Neural crest cell (in vitro differentiated cells): Measurements from ENCODE around the gene ATR. TPM values are rescaled to one million over a fixed set of nuclear protein-coding genes. Genes with fewer than 3 reads are reported as not detected.

Experiments
- DNase-seq: peaks from one replicate; pipeline ENCODE4 v3.0.0; 2021; ENCODE audit warnings: low read depth, mixed read lengths, low spot score
- H3K27ac Mint-ChIP-seq: one replicate; pipeline ENCODE4 v1.8.0; 2021; ENCODE audit warnings: mild to moderate bottlenecking, mixed read lengths; ENCODE audit not compliant: unreplicated experiment
- H3K27me3 Mint-ChIP-seq: 2 replicates; pipeline ENCODE4 v1.8.0; 2021; ENCODE audit warnings: low read depth, mild to moderate bottlenecking, mixed read lengths
- H3K36me3 Mint-ChIP-seq: 2 replicates; pipeline ENCODE4 v1.8.0; 2021; ENCODE audit warnings: low read depth, mild to moderate bottlenecking, mixed read lengths
- H3K4me1 Mint-ChIP-seq: 2 replicates; pipeline ENCODE4 v1.8.0; 2021; ENCODE audit warnings: mixed read lengths
- H3K4me3 Mint-ChIP-seq: one replicate; pipeline ENCODE4 v1.8.0; 2021; ENCODE audit warnings: mild to moderate bottlenecking, mixed read lengths
- H3K9me3 Mint-ChIP-seq: 2 replicates; pipeline ENCODE4 v1.8.0; 2021; ENCODE audit warnings: mixed read lengths
- total RNA-seq: library from RNA; stranded (reverse); gene quantifications from 2 replicates; pipeline ENCODE4 v1.2.1, GENCODE V29; 2021
- TF ChIP-seq, protein P1 (sequence below): fragments of 200-600 bp; sonication (generic); conservative IDR thresholded peaks from 2 replicates; pipeline ENCODE4 v1.5.0; 2021; ENCODE audit warnings: antibody characterized with exemption, mild to moderate bottlenecking

Gene ATR
- total RNA-seq, 1 donor from 2014 or later: 23.3 TPM

DNA sequence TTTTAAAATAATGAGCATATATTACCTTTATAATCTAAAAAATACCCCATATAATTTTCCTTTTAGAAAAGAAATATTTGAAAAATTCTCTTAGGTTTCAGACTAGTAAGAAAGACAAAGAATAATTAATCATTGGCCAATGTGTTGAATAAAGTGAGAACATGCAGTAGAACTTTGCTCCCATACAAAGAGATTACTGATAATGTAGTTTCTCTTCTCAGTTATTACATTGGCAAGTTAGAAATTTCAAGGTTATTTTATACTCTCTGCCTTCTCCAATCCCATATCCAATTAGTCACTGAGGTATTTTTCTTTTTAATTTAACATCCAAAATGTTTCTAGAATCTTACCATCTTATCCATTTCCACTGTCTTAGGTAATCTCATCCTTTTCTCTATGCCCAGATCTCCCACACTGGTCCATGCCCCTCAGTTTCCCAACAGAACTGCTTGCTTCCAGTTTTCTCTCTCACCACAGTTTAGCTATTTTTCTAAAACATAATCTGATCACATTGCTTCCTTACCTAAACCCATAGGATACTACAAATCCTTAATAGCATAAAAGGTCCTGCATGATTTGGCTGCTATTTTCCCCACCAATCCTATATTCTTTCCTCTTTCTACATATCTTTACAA lies 141.5 kb downstream of the ATR start:
- Mint-ChIP-seq H3K4me3 (no peak overlapping the region), H3K36me3 (peaks cover 9% of the 10 kb centered on the region), H3K9me3 (no peaks in the 10 kb centered on the region), H3K27me3 (no peaks in the 10 kb centered on the region), H3K4me1 (no peaks in the 10 kb centered on the region), H3K27ac (no peak overlapping the region)
- no peak for DNase-seq
- TF ChIP-seq, protein P1, sequence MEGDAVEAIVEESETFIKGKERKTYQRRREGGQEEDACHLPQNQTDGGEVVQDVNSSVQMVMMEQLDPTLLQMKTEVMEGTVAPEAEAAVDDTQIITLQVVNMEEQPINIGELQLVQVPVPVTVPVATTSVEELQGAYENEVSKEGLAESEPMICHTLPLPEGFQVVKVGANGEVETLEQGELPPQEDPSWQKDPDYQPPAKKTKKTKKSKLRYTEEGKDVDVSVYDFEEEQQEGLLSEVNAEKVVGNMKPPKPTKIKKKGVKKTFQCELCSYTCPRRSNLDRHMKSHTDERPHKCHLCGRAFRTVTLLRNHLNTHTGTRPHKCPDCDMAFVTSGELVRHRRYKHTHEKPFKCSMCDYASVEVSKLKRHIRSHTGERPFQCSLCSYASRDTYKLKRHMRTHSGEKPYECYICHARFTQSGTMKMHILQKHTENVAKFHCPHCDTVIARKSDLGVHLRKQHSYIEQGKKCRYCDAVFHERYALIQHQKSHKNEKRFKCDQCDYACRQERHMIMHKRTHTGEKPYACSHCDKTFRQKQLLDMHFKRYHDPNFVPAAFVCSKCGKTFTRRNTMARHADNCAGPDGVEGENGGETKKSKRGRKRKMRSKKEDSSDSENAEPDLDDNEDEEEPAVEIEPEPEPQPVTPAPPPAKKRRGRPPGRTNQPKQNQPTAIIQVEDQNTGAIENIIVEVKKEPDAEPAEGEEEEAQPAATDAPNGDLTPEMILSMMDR: no peak

DNA sequence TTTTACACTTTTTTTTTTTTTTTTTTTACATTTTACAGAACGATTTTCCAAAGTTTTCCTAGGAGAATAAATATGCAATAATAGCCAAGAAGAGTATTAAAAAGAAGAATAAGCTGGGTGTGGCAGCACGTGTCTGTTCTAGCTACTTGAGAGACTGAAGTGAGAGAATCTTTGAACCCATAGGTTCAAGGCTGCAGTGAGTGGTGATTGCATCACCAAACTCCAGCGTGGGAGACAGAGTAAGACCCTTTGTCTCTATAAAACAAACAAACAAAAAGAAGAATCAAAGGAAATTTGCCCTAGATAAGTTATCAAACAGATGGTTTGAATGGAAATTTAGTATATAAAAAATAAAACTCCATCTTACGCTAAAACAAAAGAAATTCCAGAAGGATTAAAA lies 144.0 kb downstream of the ATR start:
- Mint-ChIP-seq H3K27me3 (no peaks in the 10 kb centered on the region), H3K4me1 (no peaks in the 10 kb centered on the region), H3K27ac (no peak overlapping the region), H3K4me3 (no peak overlapping the region), H3K36me3 (peaks cover 16% of the 10 kb centered on the region), H3K9me3 (no peaks in the 10 kb centered on the region)
- DNase-seq: no peak
- TF ChIP-seq, protein P1: no peak

DNA sequence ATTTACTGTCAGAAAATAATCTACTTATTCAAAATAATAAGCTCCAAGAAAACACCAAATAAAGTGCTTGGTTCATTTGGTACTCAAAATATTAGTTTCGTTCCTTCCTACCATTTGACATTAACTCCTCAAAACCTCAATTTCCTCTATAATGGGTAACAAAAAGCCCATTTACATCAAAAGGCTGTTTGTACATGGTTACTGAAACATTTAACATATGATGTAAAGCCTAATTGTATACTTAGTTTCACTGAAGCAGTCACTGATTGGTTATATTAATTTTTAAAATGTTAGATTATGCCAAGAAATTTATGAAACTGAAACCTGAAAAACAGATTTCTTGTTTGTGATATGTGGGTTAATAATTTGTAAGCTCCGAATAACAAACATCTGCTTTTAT lies 145.4 kb downstream of the ATR start:
- DNase-seq: no peak
- no peak overlapping the region for H3K27ac Mint-ChIP-seq
- no peaks in the 10 kb centered on the region for H3K27me3 Mint-ChIP-seq
- H3K4me1 Mint-ChIP-seq: no peaks in the 10 kb centered on the region
- TF ChIP-seq, protein P1: no peak
- H3K9me3 Mint-ChIP-seq: no peaks in the 10 kb centered on the region
- H3K4me3 Mint-ChIP-seq: no peak overlapping the region
- peaks cover 21% of the 10 kb centered on the region for H3K36me3 Mint-ChIP-seq

- H3K36me3 Mint-ChIP-seq: peaks cover 17% of the 10 kb centered on the region
- TF ChIP-seq, protein P1: no peak
- H3K4me3 Mint-ChIP-seq: no peak overlapping the region
- no peaks in the 10 kb centered on the region for H3K27me3 Mint-ChIP-seq
- no peaks in the 10 kb centered on the region for H3K9me3 Mint-ChIP-seq
- no peaks in the 10 kb centered on the region for H3K4me1 Mint-ChIP-seq
- no peak overlapping the region for H3K27ac Mint-ChIP-seq
- no peak for DNase-seq
Measured at GRCh38 chr3:142429582-142429981, 149.0 kb downstream of the ATR start.

DNA sequence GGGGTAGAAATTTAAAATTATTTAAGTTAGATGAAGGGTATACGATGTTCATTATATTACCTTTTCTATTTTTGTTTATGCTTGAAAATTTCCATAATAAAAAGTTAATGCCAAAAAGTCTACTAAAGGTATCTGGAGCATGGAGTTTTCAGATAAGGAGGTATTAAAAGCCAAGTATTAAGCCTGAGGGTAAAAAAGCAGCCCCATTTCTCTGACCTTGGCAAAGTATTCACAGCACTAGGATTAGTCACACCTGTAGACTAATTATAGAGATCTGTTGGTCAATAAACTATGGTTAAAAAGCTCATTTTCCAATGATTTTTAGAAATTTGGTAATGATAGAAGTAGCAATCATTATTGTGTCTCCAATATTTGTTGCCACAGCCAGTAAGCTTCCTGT lies 153.8 kb downstream of the ATR start:
- TF ChIP-seq, protein P1: no peak
- Mint-ChIP-seq H3K36me3 (peaks cover 8% of the 10 kb centered on the region), H3K9me3 (no peaks in the 10 kb centered on the region), H3K27me3 (no peaks in the 10 kb centered on the region), H3K4me1 (no peaks in the 10 kb centered on the region), H3K27ac (no peak overlapping the region), H3K4me3 (no peak overlapping the region)
- DNase-seq: no peak
